RWPE1 (cell line): Measurements from ENCODE around the gene ABHD2.

ENCODE experiments used
- CTCF ChIA-PET: fragments of 350-600 bp; sonication (Branson Sonifier 250); formaldehyde crosslinking; extraction: SDS; loops from one replicate; lab custom pipeline; 2021; lab: Yijun Ruan, JAX
- POLR2A ChIA-PET: fragments of 400-600 bp; formaldehyde crosslinking; extraction: SDS; loops from one replicate; lab custom pipeline; 2020; ENCODE audit warnings: antibody characterized with exemption; ENCODE audit not compliant: low non-redundant PET; lab: Yijun Ruan, JAX
- DNase-seq: peaks from one replicate; pipeline ENCODE4 v3.0.0; 2012; ENCODE audit warnings: low spot score
- H3K27ac ChIP-seq: fragments of 450-650 bp; 2 replicates; pipeline ENCODE4 v1.5.1; 2017
- CTCF ChIP-seq: fragments of 450-650 bp; conservative IDR thresholded peaks from 2 replicates; pipeline ENCODE4 v1.5.1; 2017; ENCODE audit warnings: low read depth, mild to moderate bottlenecking

The ABHD2 gene

GRCh38 chr15:89196994-89197393, 108.7 kb downstream of the ABHD2 start:
- CTCF ChIA-PET: interaction anchor here (0.7 to 2.5 kb wide), 2 partner anchors 10 to 112 kb away, joined by 4 to 14 read pairs; no protein-coding TSS in a partner anchor
- DNase-seq: peak; percentile 68
- TF ChIP-seq CTCF: no peak
- POLR2A ChIA-PET: interaction anchor here (0.6 kb wide), 1 partner anchor 22 kb away, joined by 4 read pairs; no protein-coding TSS in a partner anchor
- peak overlapping the region; percentile 27; the same call in 1 of the 2 replicates for H3K27ac ChIP-seq

GRCh38 chr15:89197503-89197971, 109.3 kb downstream of the ABHD2 start:
- POLR2A ChIA-PET: interaction anchor here (0.6 kb wide), 1 partner anchor 22 kb away, joined by 4 read pairs; no protein-coding TSS in a partner anchor
- CTCF ChIA-PET: interaction anchor here (0.7 to 2.5 kb wide), 2 partner anchors 9 to 112 kb away, joined by 4 to 14 read pairs; no protein-coding TSS in a partner anchor
- peak overlapping the region; percentile 59 for H3K27ac ChIP-seq

GRCh38 chr15:89198196-89198595, 109.9 kb downstream of the ABHD2 start:
- no peak for DNase-seq
- POLR2A ChIA-PET: no interaction called here
- CTCF ChIA-PET: interaction anchor here (2.5 kb wide), 1 partner anchor 9 kb away, joined by 14 read pairs; no protein-coding TSS in a partner anchor
- H3K27ac ChIP-seq: no peak overlapping the region
- no peak for TF ChIP-seq CTCF

More at GRCh38 chr15:89197503-89197971, 109.3 kb downstream of the ABHD2 start:
- TF ChIP-seq CTCF: no peak
- peak; percentile 82 for DNase-seq

DNA sequence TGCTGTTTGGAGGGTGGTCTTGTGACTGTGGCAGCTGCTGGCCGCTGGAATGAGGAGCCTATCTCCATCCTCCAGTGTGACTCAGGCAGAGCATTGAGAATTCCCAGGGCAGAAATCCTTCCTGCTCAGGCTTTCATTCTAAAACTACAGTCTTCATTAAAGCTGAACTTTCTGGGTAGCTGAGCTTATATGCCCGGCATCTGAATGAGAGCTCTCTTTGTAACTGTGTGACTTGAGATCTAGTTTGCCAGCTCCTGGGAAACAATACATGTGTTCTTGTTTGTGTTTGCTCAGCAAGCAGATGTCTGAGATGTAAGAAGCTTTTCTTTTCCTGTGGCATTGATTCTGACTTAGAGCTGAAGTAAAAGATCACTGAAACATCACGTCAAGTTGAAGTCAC, 110.7 kb downstream of the ABHD2 start:
- ChIA-PET POLR2A (no interaction called here), CTCF (interaction anchor here (2.5 kb wide), 1 partner anchor 8 kb away, joined by 14 read pairs; no protein-coding TSS in a partner anchor)
- H3K27ac ChIP-seq: no peak overlapping the region
- DNase-seq: no peak
- no peak for TF ChIP-seq CTCF

GRCh38 chr15:89199746-89200145, 111.5 kb downstream of the ABHD2 start:
- TF ChIP-seq CTCF: no peak
- no peak overlapping the region for H3K27ac ChIP-seq
- ChIA-PET CTCF (interaction anchor here (0.6 kb wide), 1 partner anchor 85 kb away, joined by 3 read pairs; no protein-coding TSS in a partner anchor), POLR2A (no interaction called here)
- no peak for DNase-seq

DNA sequence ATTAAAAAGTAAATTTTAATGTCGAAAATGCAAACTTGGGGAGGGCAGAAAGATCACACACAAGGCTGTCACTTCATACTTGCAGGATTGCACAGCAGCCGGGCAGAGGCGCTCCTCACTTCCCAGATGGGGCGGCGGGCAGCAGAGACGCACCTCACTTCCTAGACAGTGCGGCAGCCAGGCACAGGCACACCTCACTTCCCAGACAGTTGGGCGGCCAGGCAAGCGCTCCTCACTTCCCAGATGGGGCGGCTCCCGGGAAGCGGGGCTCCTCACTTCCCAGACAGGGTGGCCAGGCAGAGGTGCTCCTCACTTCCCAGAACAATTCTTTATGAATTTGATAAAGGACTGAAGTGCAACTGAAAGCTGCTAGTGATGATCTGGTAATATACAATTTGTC, 111.9 kb downstream of the ABHD2 start:
- CTCF ChIA-PET: interaction anchor here (0.6 kb wide), 1 partner anchor 85 kb away, joined by 3 read pairs; no protein-coding TSS in a partner anchor
- POLR2A ChIA-PET: no interaction called here
- DNase-seq: no peak
- H3K27ac ChIP-seq: no peak overlapping the region
- TF ChIP-seq CTCF: no peak
